HL-60 (cell line): ENCODE measurements around the gene INTS11.

Source experiments
- DNase-seq, 2 experiments: peaks; one replicate each; pipeline ENCODE4 v3.0.0-alpha.2; 2010 to 2020; ENCODE audit warnings: low read depth in 1 of 2, low spot score in 1 of 2
- H3K27ac ChIP-seq: fragments of 250-450 bp; sonication (Bioruptor Pico); replicated peaks from 2 replicates; pipeline ENCODE4 v1.5.1; 2020; ENCODE audit warnings: mild to moderate bottlenecking, moderate library complexity
- H3K27me3 ChIP-seq: fragments of 250-450 bp; sonication (Bioruptor Pico); 2 replicates; pipeline ENCODE4 v1.5.1; 2021; ENCODE audit warnings: mild to moderate bottlenecking, moderate library complexity; ENCODE audit not compliant: insufficient read depth, poor library complexity, severe bottlenecking
- H3K4me3 ChIP-seq: replicated peaks from 2 replicates; pipeline ENCODE4 v1.5.1; 2011; ENCODE audit warnings: mild to moderate bottlenecking, control low read depth, low read length; ENCODE audit not compliant: insufficient read depth
- GABPA ChIP-seq: IDR thresholded peaks from 2 replicates; pipeline ENCODE4 v1.6.1; 2012; ENCODE audit warnings: low read depth
- POLR2AphosphoS5 ChIP-seq: IDR thresholded peaks from 2 replicates; pipeline ENCODE4 v1.6.1; 2012; ENCODE audit warnings: low read depth
- SPI1 ChIP-seq: IDR thresholded peaks from 2 replicates; pipeline ENCODE4 v1.6.1; 2012; ENCODE audit warnings: low read depth, mild to moderate bottlenecking, borderline replicate concordance
- TF ChIP-seq, protein P1 (sequence below): IDR thresholded peaks from one replicate; pipeline ENCODE4 v1.5.1; 2011; ENCODE audit warnings: low read length, control low read depth, inconsistent platforms; ENCODE audit not compliant: insufficient read depth
- TF ChIP-seq, protein P2 (sequence below): IDR thresholded peaks from 2 replicates; pipeline ENCODE4 v1.6.1; 2012; ENCODE audit warnings: low read depth; ENCODE audit not compliant: insufficient replicate concordance

Gene INTS11

DNA sequence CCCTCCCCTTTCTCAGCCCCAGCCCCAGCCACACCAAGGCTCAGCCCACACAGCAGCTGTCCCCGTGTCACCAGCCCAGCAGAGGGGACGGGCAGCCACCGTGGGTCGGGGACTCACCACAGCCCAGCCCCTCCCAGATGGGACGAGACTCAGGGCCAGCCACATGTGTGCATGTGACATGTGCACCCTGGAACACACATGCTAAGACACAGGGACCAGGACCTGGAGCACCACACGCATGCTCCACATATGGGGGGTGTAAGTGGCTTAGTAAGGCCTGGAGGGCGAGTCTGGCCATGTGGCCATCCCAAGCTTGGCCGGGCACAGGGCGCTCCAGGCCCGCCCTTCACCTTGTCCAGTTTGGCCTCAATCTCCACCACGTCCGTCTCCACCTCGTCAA lies 20.7 kb downstream of the INTS11 start:
- TF ChIP-seq, protein P1, sequence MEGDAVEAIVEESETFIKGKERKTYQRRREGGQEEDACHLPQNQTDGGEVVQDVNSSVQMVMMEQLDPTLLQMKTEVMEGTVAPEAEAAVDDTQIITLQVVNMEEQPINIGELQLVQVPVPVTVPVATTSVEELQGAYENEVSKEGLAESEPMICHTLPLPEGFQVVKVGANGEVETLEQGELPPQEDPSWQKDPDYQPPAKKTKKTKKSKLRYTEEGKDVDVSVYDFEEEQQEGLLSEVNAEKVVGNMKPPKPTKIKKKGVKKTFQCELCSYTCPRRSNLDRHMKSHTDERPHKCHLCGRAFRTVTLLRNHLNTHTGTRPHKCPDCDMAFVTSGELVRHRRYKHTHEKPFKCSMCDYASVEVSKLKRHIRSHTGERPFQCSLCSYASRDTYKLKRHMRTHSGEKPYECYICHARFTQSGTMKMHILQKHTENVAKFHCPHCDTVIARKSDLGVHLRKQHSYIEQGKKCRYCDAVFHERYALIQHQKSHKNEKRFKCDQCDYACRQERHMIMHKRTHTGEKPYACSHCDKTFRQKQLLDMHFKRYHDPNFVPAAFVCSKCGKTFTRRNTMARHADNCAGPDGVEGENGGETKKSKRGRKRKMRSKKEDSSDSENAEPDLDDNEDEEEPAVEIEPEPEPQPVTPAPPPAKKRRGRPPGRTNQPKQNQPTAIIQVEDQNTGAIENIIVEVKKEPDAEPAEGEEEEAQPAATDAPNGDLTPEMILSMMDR: no peak
- TF ChIP-seq POLR2AphosphoS5 (no peak), GABPA (no peak), SPI1 (no peak)
- TF ChIP-seq, protein P2, sequence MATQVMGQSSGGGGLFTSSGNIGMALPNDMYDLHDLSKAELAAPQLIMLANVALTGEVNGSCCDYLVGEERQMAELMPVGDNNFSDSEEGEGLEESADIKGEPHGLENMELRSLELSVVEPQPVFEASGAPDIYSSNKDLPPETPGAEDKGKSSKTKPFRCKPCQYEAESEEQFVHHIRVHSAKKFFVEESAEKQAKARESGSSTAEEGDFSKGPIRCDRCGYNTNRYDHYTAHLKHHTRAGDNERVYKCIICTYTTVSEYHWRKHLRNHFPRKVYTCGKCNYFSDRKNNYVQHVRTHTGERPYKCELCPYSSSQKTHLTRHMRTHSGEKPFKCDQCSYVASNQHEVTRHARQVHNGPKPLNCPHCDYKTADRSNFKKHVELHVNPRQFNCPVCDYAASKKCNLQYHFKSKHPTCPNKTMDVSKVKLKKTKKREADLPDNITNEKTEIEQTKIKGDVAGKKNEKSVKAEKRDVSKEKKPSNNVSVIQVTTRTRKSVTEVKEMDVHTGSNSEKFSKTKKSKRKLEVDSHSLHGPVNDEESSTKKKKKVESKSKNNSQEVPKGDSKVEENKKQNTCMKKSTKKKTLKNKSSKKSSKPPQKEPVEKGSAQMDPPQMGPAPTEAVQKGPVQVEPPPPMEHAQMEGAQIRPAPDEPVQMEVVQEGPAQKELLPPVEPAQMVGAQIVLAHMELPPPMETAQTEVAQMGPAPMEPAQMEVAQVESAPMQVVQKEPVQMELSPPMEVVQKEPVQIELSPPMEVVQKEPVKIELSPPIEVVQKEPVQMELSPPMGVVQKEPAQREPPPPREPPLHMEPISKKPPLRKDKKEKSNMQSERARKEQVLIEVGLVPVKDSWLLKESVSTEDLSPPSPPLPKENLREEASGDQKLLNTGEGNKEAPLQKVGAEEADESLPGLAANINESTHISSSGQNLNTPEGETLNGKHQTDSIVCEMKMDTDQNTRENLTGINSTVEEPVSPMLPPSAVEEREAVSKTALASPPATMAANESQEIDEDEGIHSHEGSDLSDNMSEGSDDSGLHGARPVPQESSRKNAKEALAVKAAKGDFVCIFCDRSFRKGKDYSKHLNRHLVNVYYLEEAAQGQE: no peak
- no peak for DNase-seq
- Histone ChIP-seq H3K27me3 (no peaks in the 10 kb centered on the region), H3K27ac (no peak overlapping the region), H3K4me3 (no peak overlapping the region)

DNA sequence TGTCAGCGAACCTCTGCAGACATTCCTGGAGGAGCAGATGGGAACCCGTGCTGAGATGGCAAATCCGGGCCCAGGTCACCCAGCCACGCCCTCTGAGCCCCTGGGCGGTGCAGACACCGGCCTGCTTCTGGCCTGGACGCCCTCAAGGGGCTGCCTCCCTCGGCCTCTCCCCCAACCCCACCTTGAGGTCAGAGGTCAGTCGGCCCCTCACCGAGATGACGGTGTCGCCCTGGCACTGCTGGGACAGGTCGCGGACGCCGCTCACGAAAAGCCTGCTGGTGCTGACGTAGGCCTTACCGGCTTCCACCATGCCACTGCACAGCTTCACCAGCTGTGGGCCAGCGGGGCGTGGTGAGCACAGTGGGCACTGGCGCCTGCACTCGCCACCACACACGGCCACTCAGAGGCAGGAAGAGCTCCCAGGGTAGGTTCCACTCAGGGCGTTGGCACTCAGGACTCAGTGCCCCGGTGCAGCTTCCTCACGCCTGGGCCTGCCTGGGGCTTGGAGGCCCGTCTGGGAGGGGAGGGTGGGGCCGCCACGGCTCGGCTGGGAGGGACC lies 21.4 kb downstream of the INTS11 start:
- no peak for DNase-seq

DNA sequence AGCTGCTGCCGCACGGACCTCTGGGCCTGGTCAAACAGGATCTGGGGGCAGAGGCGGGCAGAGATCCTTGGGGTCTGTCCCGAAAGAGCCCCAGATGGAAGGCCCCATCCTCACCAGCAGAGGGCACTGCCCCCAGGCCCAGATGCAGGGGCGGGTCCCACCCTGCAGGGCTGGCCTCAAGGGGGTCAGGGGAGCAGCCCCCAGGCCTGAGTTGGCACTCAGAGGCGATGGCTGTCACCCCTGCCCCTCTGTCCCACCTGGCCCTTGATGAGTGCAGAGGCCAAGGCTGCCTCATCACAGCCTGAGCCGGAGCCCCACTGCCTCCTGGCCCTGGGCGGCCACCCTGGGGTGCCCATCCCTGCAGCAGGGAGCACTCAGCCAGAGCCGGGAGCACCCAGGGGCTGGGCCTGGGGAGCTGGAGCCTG lies 22.4 kb downstream of the INTS11 start:
- Histone ChIP-seq H3K4me3 (no peak overlapping the region), H3K27ac (no peak overlapping the region), H3K27me3 (no peaks in the 10 kb centered on the region)
- TF ChIP-seq SPI1 (no peak), POLR2AphosphoS5 (no peak), GABPA (no peak)
- TF ChIP-seq, protein P1: peak; percentile 7
- TF ChIP-seq, protein P2: no peak
- no peak for DNase-seq

More for the DNA sequence above, 21.4 kb downstream of the INTS11 start:
- Histone ChIP-seq H3K27ac (no peak overlapping the region), H3K4me3 (no peak overlapping the region), H3K27me3 (no peaks in the 10 kb centered on the region)
- TF ChIP-seq, protein P2: no peak
- TF ChIP-seq GABPA: no peak
- TF ChIP-seq, protein P1: no peak
- no peak for TF ChIP-seq POLR2AphosphoS5
- TF ChIP-seq SPI1: no peak
